Measurements from ENCODE around the gene AK1. TPM values are rescaled to one million over a fixed set of nuclear protein-coding genes. Genes with fewer than 3 reads are reported as not detected.
"Not testable (repeated sequence)": the region's sequence is repeated elsewhere in the genome, so short reads cannot be mapped to it uniquely, and the experiment has no call there.

The AK1 gene
- total RNA-seq, 1 experiment from 2014 or later = 75.9 TPM

DNA sequence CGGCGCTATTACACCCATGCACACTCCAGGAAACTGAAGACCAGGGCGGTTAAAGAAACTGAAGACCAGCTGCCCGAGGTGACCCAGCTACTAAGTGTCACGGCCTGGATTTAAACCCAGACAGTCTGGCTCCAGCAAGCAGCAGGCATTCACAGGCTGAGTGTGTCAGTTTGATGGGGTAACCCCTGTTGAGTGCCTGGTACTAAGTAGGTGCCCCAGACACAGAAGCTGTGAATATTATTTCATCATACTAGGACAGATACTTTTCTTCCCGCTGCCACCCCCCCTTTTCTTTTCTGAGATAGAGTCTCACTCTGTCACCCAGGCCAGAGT lies 30.3 kb downstream of the AK1 start:
- intact Hi-C loops (cut with micrococcal nuclease) = no loop called here
- Mint-ChIP-seq H3K36me3 (ENCODE audit: insufficient read depth, unreplicated experiment) (peaks cover 4% of the 10 kb centered on the region), H3K27me3 (ENCODE audit: insufficient read depth, unreplicated experiment) (no peaks in the 10 kb centered on the region), H3K4me3 (ENCODE audit: unreplicated experiment) (no peak overlapping the region), H3K9me3 (ENCODE audit: unreplicated experiment) (peaks cover 9% of the 10 kb centered on the region), H3K4me1 (ENCODE audit: insufficient read depth, unreplicated experiment) (no peaks in the 10 kb centered on the region), H3K27ac (ENCODE audit: low read depth, unreplicated experiment) (no peak overlapping the region)
- no peak for DNase-seq (ENCODE audit: unreplicated experiment)
- BruUV-seq (replicated peaks) = no TSS peak
- CTCF ChIA-PET = interaction anchor here (0.6 kb wide), 1 partner anchor 37 kb away, joined by 4 read pairs; no protein-coding TSS in a partner anchor
- TF ChIP-seq, protein P1, sequence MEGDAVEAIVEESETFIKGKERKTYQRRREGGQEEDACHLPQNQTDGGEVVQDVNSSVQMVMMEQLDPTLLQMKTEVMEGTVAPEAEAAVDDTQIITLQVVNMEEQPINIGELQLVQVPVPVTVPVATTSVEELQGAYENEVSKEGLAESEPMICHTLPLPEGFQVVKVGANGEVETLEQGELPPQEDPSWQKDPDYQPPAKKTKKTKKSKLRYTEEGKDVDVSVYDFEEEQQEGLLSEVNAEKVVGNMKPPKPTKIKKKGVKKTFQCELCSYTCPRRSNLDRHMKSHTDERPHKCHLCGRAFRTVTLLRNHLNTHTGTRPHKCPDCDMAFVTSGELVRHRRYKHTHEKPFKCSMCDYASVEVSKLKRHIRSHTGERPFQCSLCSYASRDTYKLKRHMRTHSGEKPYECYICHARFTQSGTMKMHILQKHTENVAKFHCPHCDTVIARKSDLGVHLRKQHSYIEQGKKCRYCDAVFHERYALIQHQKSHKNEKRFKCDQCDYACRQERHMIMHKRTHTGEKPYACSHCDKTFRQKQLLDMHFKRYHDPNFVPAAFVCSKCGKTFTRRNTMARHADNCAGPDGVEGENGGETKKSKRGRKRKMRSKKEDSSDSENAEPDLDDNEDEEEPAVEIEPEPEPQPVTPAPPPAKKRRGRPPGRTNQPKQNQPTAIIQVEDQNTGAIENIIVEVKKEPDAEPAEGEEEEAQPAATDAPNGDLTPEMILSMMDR (IDR thresholded peaks at IDR 0.05; ENCODE audit: unreplicated experiment) = no peak
- POLR2A ChIA-PET = no interaction called here

DNA sequence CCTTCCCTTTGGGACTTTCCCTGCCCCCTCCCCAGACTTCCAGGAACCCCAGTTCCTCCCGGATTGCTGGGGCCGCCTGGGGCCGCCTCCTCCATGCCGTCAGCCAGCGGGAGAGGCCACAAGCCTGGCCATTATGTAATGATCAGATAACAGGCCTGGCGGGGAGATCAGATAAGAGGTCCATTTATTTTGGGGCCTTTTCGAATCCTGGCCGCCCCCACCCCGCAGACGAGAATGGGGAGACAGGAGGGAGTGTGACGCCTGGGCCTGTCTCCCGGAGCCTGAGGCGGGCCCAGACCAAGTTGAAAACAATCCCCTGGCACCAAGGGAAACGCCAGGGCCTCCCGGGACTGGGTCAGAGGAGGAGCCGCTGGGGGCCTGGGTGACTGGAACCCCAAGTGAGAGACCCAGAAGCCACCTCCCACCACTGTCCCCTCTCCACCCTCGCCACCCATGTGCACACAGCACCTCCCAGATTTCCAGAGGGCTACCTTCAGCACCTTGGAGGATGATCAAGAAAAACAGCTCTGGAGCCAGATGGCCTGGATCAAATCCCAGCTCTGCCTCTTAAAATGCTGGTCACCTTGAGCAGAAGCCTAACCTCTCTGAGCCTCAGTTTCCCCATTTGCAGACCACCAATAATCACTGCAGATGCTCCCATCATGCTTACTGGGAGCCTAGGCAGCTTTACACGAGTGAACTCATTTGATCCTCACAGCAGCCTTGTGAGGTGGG lies 30.9 kb downstream of the AK1 start:
- intact Hi-C loops (cut with micrococcal nuclease) = no loop called here
- H3K9me3 Mint-ChIP-seq (ENCODE audit: unreplicated experiment) = peaks cover 9% of the 10 kb centered on the region
- CTCF ChIA-PET = interaction anchor here (0.6 kb wide), 1 partner anchor 36 kb away, joined by 4 read pairs; no protein-coding TSS in a partner anchor
- H3K36me3 Mint-ChIP-seq (ENCODE audit: insufficient read depth, unreplicated experiment) = peaks cover 4% of the 10 kb centered on the region
- H3K27ac Mint-ChIP-seq (ENCODE audit: low read depth, unreplicated experiment) = no peak overlapping the region
- no peaks in the 10 kb centered on the region for H3K27me3 Mint-ChIP-seq (ENCODE audit: insufficient read depth, unreplicated experiment)
- no peak for DNase-seq (ENCODE audit: unreplicated experiment)
- POLR2A ChIA-PET = interaction anchor here (0.6 kb wide), 1 partner anchor 11 kb away, joined by 3 read pairs; no protein-coding TSS in a partner anchor
- H3K4me1 Mint-ChIP-seq (ENCODE audit: insufficient read depth, unreplicated experiment) = no peaks in the 10 kb centered on the region
- TF ChIP-seq, protein P1 (IDR thresholded peaks at IDR 0.05; ENCODE audit: unreplicated experiment) = no peak
- no TSS peak for BruUV-seq (replicated peaks)
- no peak overlapping the region for H3K4me3 Mint-ChIP-seq (ENCODE audit: unreplicated experiment)

DNA sequence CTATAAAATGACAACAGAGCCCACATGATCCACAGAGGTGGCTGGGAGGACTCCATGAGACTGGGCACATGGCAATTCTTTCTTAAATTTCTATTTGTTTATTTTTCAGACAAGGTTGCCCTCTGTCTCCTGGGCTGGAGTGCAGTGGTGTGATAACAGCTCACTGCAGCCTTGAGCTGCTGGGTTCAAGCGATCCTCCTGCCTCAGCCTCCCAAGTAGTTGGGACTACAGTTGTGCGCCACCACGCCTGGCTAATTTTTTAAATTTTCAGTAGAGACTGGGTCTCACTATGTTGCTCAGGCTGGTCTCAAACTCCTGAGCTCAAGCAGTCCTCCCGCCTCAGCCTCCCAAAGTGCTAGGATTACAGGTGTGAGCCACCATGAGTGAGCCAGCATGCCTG lies 31.9 kb downstream of the AK1 start:
- H3K36me3 Mint-ChIP-seq (ENCODE audit: insufficient read depth, unreplicated experiment); H3K4me3 Mint-ChIP-seq (ENCODE audit: unreplicated experiment); CTCF ChIA-PET; H3K9me3 Mint-ChIP-seq (ENCODE audit: unreplicated experiment); POLR2A ChIA-PET; H3K27ac Mint-ChIP-seq (ENCODE audit: low read depth, unreplicated experiment); H3K27me3 Mint-ChIP-seq (ENCODE audit: insufficient read depth, unreplicated experiment); BruUV-seq (replicated peaks); H3K4me1 Mint-ChIP-seq (ENCODE audit: insufficient read depth, unreplicated experiment); intact Hi-C loops (cut with micrococcal nuclease); DNase-seq (ENCODE audit: unreplicated experiment): not testable (repeated sequence)

DNA sequence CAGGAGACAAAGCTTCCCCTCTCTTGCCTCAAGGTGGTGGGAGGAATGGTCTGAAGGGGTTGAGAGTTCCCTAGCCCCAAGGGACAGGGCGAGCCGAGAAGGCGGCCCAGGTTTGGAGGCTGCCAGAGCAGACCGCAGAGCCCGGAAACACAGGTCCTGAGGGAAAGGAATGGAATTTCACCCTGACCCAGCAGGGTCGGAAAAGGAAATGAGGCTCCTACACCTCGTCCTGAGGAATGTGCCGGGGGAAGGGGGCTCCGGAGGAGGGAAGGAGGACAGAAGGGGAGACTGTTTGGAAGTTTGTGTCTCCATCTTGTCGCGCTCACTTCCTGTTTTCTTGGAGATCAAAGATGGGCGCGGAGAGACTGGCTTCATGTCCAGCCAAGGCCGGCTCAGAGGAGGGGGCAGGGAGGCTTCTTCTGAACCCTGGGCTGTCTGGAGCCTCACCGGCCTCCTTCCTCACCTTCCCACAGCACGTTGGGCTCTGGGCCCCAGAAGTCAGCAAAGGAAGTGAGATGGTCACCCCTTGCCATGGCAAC lies 32.6 kb downstream of the AK1 start:
- CTCF ChIA-PET = interaction anchor here (1.3 kb wide), 1 partner anchor 8 kb away, joined by 5 read pairs; no protein-coding TSS in a partner anchor
- H3K27ac Mint-ChIP-seq (ENCODE audit: low read depth, unreplicated experiment) = no peak overlapping the region

More for the DNA sequence above, 32.6 kb downstream of the AK1 start:
- no peaks in the 10 kb centered on the region for H3K4me1 Mint-ChIP-seq (ENCODE audit: insufficient read depth, unreplicated experiment)
- POLR2A ChIA-PET = interaction anchor here (0.7 to 1.1 kb wide), 2 partner anchors 27 to 104 kb away, joined by 3 to 4 read pairs; no protein-coding TSS in a partner anchor
- intact Hi-C loops (cut with micrococcal nuclease) = no loop called here
- H3K36me3 Mint-ChIP-seq (ENCODE audit: insufficient read depth, unreplicated experiment) = peaks cover 4% of the 10 kb centered on the region
- BruUV-seq (replicated peaks) = no TSS peak
- H3K27me3 Mint-ChIP-seq (ENCODE audit: insufficient read depth, unreplicated experiment) = no peaks in the 10 kb centered on the region
- TF ChIP-seq, protein P1 (IDR thresholded peaks at IDR 0.05; ENCODE audit: unreplicated experiment) = no peak
- no peak for DNase-seq (ENCODE audit: unreplicated experiment)
- H3K9me3 Mint-ChIP-seq (ENCODE audit: unreplicated experiment) = peaks cover 9% of the 10 kb centered on the region
- H3K4me3 Mint-ChIP-seq (ENCODE audit: unreplicated experiment) = no peak overlapping the region
